ENCODE results near the gene ABHD17B.

The ABHD17B gene

DNA sequence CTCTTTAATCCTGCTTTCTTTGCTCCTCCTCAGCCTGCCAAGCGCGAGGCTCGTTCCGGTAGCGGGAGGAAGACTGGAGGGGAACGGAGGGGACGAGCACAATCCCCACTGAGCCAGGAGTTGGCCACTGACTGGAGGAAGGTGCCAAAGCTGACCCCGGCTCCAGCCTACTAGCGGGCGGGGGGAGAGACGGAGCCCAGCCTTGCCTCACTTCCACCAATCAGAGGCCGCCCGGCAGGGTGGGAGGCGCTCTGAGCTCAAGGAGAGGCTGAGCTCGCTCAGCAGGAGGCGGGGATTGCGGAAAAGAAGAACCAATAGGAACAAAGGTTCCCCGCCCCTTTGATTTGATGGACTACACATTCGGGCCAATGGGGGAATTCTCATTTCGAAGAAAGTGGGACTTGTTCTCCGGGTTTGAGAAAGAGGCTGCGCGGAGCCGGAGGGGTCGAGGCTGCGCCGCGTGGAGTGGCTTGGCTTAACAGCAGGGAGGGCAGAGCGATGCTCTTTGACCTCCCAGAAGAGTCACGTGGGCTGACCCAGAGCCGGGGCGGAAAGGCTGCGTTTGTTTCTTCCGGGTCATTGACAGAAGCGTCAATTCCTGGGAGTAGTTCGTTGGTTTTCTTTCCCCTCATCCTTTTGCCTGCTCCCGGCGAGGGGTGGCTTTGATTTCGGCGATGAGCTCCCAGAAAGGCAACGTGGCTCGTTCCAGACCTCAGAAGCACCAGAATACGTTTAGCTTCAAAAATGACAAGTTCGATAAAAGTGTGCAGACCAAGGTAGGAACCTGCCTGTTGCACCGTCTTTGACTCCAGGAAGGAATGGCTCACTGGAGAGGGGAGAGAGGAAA lies at the start of gene ABHD17B, which contains the start of gene C9orf85:
Gene ABHD17B, minus strand, starts transcription at position 133 of the 847 bp plus-strand sequence. CDS start 36,113 bp downstream, outside the sequence.
Gene C9orf85, plus strand, starts transcription at position 579 of the 847 bp plus-strand sequence. Its CDS starts 96 bp downstream, at position 675.
- TF ChIP-seq RAD21 (IDR thresholded peaks at IDR 0.05; ENCODE audit: low read depth), result no peak
- TF ChIP-seq NFIC (IDR thresholded peaks at IDR 0.05), result peak; percentile 75
- no peak for TF ChIP-seq FOXM1 (IDR thresholded peaks at IDR 0.05; ENCODE audit: borderline replicate concordance, low read depth)
- no peak for TF ChIP-seq ZBTB7A (IDR thresholded peaks at IDR 0.05; ENCODE audit: low read depth)
- TF ChIP-seq, protein P1, sequence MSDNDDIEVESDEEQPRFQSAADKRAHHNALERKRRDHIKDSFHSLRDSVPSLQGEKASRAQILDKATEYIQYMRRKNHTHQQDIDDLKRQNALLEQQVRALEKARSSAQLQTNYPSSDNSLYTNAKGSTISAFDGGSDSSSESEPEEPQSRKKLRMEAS (IDR thresholded peaks at IDR 0.05), result peak; percentile 90
- peak; percentile 12; the same call in 1 of the 2 replicates for TF ChIP-seq TCF12 (IDR thresholded peaks at IDR 0.05; ENCODE audit: low read depth)
- no peak for TF ChIP-seq EP300 (IDR thresholded peaks at IDR 0.05; ENCODE audit: borderline replicate concordance)
- TF ChIP-seq REST (IDR thresholded peaks at IDR 0.05; ENCODE audit: low read depth), result no peak
- no peak for TF ChIP-seq CEBPB (IDR thresholded peaks at IDR 0.05)
- peak; percentile 97 for TF ChIP-seq USF1 (IDR thresholded peaks at IDR 0.05)
- no peak; the same call in 1 of the 2 replicates for TF ChIP-seq CREB1 (IDR thresholded peaks at IDR 0.05; ENCODE audit: low read depth)
- peak; percentile 97 for TF ChIP-seq TAF1 (IDR thresholded peaks at IDR 0.05; ENCODE audit: low read depth)
- TF ChIP-seq EGR1 (IDR thresholded peaks at IDR 0.05), result no peak
- TF ChIP-seq YY1 (IDR thresholded peaks at IDR 0.05; ENCODE audit: low read depth), result 0 out of 2 replicates have a peak, but pooled peaks have one; percentile 3
- TF ChIP-seq TEAD4 (IDR thresholded peaks at IDR 0.05), result no peak

GRCh38 chr9:71955300-71955915 lies 44.4 kb upstream of the ABHD17B start:
- TF ChIP-seq CEBPB (IDR thresholded peaks at IDR 0.05) (no peak), USF1 (IDR thresholded peaks at IDR 0.05) (no peak), FOXM1 (IDR thresholded peaks at IDR 0.05; ENCODE audit: borderline replicate concordance, low read depth) (no peak), YY1 (IDR thresholded peaks at IDR 0.05; ENCODE audit: low read depth) (no peak), RAD21 (IDR thresholded peaks at IDR 0.05; ENCODE audit: low read depth) (no peak), EP300 (IDR thresholded peaks at IDR 0.05; ENCODE audit: borderline replicate concordance) (no peak), CREB1 (IDR thresholded peaks at IDR 0.05; ENCODE audit: low read depth) (no peak), REST (IDR thresholded peaks at IDR 0.05; ENCODE audit: low read depth) (no peak), NFIC (IDR thresholded peaks at IDR 0.05) (no peak), TCF12 (IDR thresholded peaks at IDR 0.05; ENCODE audit: low read depth) (no peak), EGR1 (IDR thresholded peaks at IDR 0.05) (no peak), TAF1 (IDR thresholded peaks at IDR 0.05; ENCODE audit: low read depth) (no peak), TEAD4 (IDR thresholded peaks at IDR 0.05) (no peak)
- TF ChIP-seq, protein P1 (IDR thresholded peaks at IDR 0.05), result no peak

- TF ChIP-seq TEAD4 (IDR thresholded peaks at IDR 0.05) (no peak), CEBPB (IDR thresholded peaks at IDR 0.05) (no peak), CREB1 (IDR thresholded peaks at IDR 0.05; ENCODE audit: low read depth) (no peak), USF1 (IDR thresholded peaks at IDR 0.05) (no peak), EGR1 (IDR thresholded peaks at IDR 0.05) (no peak), ZBTB7A (IDR thresholded peaks at IDR 0.05; ENCODE audit: low read depth) (no peak), TAF1 (IDR thresholded peaks at IDR 0.05; ENCODE audit: low read depth) (no peak), FOXM1 (IDR thresholded peaks at IDR 0.05; ENCODE audit: borderline replicate concordance, low read depth) (no peak), NFIC (IDR thresholded peaks at IDR 0.05) (no peak), YY1 (IDR thresholded peaks at IDR 0.05; ENCODE audit: low read depth) (no peak), EP300 (IDR thresholded peaks at IDR 0.05; ENCODE audit: borderline replicate concordance) (no peak), RAD21 (IDR thresholded peaks at IDR 0.05; ENCODE audit: low read depth) (no peak), TCF12 (IDR thresholded peaks at IDR 0.05; ENCODE audit: low read depth) (no peak), REST (IDR thresholded peaks at IDR 0.05; ENCODE audit: low read depth) (no peak)
- TF ChIP-seq, protein P1 (IDR thresholded peaks at IDR 0.05), result no peak
These were observed 33.9 kb upstream of the ABHD17B start for GRCh38 chr9:71944754-71945375.

Data from Ishikawa (cell line).